ENCODE data around the gene SEMA4A. TPM values are rescaled to one million over a fixed set of nuclear protein-coding genes. Genes with fewer than 3 reads are reported as not detected.

SEMA4A gene
- total RNA-seq, 2 experiments from 2014 or later, result 14.5 to 30.6 TPM

Other genes with a start within 250 kb of the SEMA4A start
- 10 to 100 TPM; 24.0 to 24.7 TPM for gene RIT1, start 242.2 kb upstream of the SEMA4A start, total RNA-seq
- 10 to 100 TPM; 80.2 to 99.4 TPM for gene KHDC4, start 219.2 kb upstream of the SEMA4A start, total RNA-seq
- gene RXFP4, start 211.9 kb upstream of the SEMA4A start, total RNA-seq, result not detected
- gene ARHGEF2, start 175.0 kb upstream of the SEMA4A start, total RNA-seq, result 100 to 1,000 TPM; 159 to 161 TPM
- gene SSR2, start 132.6 kb upstream of the SEMA4A start, total RNA-seq, result 100 to 1,000 TPM; 185 to 200 TPM
- gene UBQLN4, start 99.8 kb upstream of the SEMA4A start, total RNA-seq, result 10 to 100 TPM; 40.3 to 44.8 TPM
- 10 to 100 TPM; 59.3 to 60.6 TPM for gene LAMTOR2, start 98.8 kb upstream of the SEMA4A start, total RNA-seq
- not detected for gene RAB25, start 92.4 kb upstream of the SEMA4A start, total RNA-seq
- gene MEX3A, start 71.1 kb upstream of the SEMA4A start, total RNA-seq, result under 1 TPM; 0.06 to 0.56 TPM
- gene LMNA, start 38.9 kb upstream of the SEMA4A start, total RNA-seq, result 10 to 100 TPM; 37.3 to 41.9 TPM
- gene SLC25A44, start 40.5 kb downstream of the SEMA4A start, total RNA-seq, result 10 to 100 TPM; 41.4 to 48.4 TPM
- 10 to 100 TPM; 62.8 to 72.5 TPM for gene PMF1, start 59.4 kb downstream of the SEMA4A start, total RNA-seq
- 1 to 10 TPM in 1 of 2 experiments, under 1 TPM in 1; 0.93 to 1.0 TPM for gene BGLAP, start 88.6 kb downstream of the SEMA4A start, total RNA-seq
- 1 to 10 TPM; 5.0 to 6.1 TPM for gene PAQR6, start 94.5 kb downstream of the SEMA4A start, total RNA-seq
- gene SMG5, start 129.2 kb downstream of the SEMA4A start, total RNA-seq, result 100 to 1,000 TPM in 1 of 2 experiments, 10 to 100 TPM in 1; 89.4 to 103 TPM
- gene TMEM79, start 130.7 kb downstream of the SEMA4A start, total RNA-seq, result 10 to 100 TPM; 10.1 to 11.6 TPM
- 10 to 100 TPM; 24.7 to 28.9 TPM for gene GLMP, start 142.1 kb downstream of the SEMA4A start, total RNA-seq
- gene VHLL, start 145.7 kb downstream of the SEMA4A start, total RNA-seq, result not detected
- gene CCT3, start 184.7 kb downstream of the SEMA4A start, total RNA-seq, result 100 to 1,000 TPM; 253 to 361 TPM
- gene TSACC, start 184.9 kb downstream of the SEMA4A start, total RNA-seq, result not detected
- gene RHBG, start 215.6 kb downstream of the SEMA4A start, total RNA-seq, result not detected